Cardiac muscle cell (in vitro differentiated cells and primary cell): ENCODE results near the gene AIF1. TPM values are rescaled to one million over a fixed set of nuclear protein-coding genes. Genes with fewer than 3 reads are reported as not detected.

ENCODE experiments used
- DNase-seq, 2 donors: peaks; one replicate each; pipeline versions ENCODE4 v3.0.0 to v3.0.0-alpha.2; 2010 to 2017; ENCODE audit warnings: low read depth in 1 of 2, low spot score in 1 of 2
- H3K27ac ChIP-seq: fragments of 200-600 bp; sonication (generic); 2 replicates; pipeline ENCODE4 v1.5.1; 2016
- H3K27me3 ChIP-seq: fragments of 200-600 bp; sonication (generic); 2 replicates; pipeline ENCODE4 v1.6.0; 2016; ENCODE audit warnings: control low read depth
- H3K36me3 ChIP-seq: fragments of 200-600 bp; sonication (generic); 2 replicates; pipeline ENCODE4 v1.5.1; 2016; ENCODE audit warnings: control low read depth
- H3K4me1 ChIP-seq: fragments of 200-600 bp; sonication (generic); 2 replicates; pipeline ENCODE4 v1.8.1; 2017; ENCODE audit warnings: low read depth, mild to moderate bottlenecking, mixed run types
- H3K4me3 ChIP-seq: fragments of 200-600 bp; sonication (generic); 2 replicates; pipeline ENCODE4 v1.5.1; 2016; ENCODE audit warnings: mild to moderate bottlenecking
- H3K9me3 ChIP-seq: fragments of 200-600 bp; sonication (generic); 2 replicates; pipeline ENCODE4 v1.5.1; 2017; ENCODE audit warnings: low read depth, mild to moderate bottlenecking, control low read depth
- polyA plus RNA-seq: library from polyadenylated mRNA; unstranded; fragments of >200 nt; fragmentation: Nextera tagmentation; extraction: Ambion mirVana; gene quantifications from 2 replicates; pipeline ENCODE4 v1.2.1, GENCODE V29; 2016
- total RNA-seq: library from RNA; depleted of rRNA; stranded (reverse); fragments of >200 nt; gene quantifications from 2 replicates; pipeline ENCODE4 v1.2.3, GENCODE V29; 2016
- TF ChIP-seq, protein P1 (sequence below): IDR thresholded peaks from 2 replicates; pipeline ENCODE4 v1.5.1; 2012; ENCODE audit warnings: low read depth, mild to moderate bottlenecking, low read length

AIF1 gene
- total and polyA plus RNA-seq, 2 experiments from 2014 or later = 1.4 TPM; not detected in 1

DNA sequence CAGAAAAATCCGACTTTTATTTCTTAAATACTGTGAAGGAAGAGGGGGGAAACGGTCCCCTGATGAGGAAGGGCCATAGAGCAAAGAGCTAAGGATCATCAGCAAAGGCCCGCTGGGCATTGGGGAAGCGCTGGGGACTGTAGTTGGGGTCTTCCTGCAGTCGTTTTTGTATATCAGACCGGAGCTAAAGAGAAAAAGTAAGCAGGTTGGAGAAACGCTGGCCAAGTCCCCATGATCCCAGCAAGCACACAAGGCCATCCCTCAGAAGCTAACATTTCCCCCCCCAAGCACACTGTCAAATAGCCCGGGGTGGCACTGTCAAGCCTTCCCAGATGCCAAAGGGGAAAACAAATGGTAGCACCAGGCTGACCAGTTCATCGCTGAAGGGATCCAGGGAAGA is 24.0 kb downstream of the AIF1 start:
- H3K27ac ChIP-seq = peak overlapping the region; percentile 73
- H3K27me3 ChIP-seq = no peaks in the 10 kb centered on the region
- no peak overlapping the region for H3K4me3 ChIP-seq
- DNase-seq = no peak
- TF ChIP-seq, protein P1, sequence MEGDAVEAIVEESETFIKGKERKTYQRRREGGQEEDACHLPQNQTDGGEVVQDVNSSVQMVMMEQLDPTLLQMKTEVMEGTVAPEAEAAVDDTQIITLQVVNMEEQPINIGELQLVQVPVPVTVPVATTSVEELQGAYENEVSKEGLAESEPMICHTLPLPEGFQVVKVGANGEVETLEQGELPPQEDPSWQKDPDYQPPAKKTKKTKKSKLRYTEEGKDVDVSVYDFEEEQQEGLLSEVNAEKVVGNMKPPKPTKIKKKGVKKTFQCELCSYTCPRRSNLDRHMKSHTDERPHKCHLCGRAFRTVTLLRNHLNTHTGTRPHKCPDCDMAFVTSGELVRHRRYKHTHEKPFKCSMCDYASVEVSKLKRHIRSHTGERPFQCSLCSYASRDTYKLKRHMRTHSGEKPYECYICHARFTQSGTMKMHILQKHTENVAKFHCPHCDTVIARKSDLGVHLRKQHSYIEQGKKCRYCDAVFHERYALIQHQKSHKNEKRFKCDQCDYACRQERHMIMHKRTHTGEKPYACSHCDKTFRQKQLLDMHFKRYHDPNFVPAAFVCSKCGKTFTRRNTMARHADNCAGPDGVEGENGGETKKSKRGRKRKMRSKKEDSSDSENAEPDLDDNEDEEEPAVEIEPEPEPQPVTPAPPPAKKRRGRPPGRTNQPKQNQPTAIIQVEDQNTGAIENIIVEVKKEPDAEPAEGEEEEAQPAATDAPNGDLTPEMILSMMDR = no peak
- no peaks in the 10 kb centered on the region for H3K4me1 ChIP-seq
- H3K9me3 ChIP-seq = no peaks in the 10 kb centered on the region
- H3K36me3 ChIP-seq = peaks cover 86% of the 10 kb centered on the region

DNA sequence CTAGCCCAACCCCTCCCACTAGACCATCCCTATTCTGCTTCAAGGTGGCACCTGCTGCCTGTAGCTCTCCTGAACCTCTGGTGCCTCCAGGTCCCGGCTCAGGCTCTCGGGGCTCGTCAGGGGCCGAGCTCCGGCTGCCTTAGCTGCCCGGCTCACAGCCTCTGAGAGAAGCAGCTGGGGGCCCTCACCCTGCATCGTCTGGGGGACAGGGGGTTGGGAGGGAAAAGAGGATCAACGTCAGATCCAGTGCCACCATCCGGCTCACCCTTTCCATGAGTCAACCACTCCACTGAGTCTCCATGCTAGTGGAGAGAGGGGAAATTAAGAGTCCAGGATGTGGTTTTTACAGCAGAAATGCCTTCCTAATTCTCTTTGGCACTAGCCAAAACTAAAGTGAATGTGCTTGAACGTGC is 24.4 kb downstream of the AIF1 start:
- H3K27ac ChIP-seq = peak overlapping the region; percentile 73
- H3K4me3 ChIP-seq = no peak overlapping the region
- TF ChIP-seq, protein P1 = no peak
- peak in 1 of 2 donors; percentile 50 for DNase-seq
- peaks cover 86% of the 10 kb centered on the region for H3K36me3 ChIP-seq
- no peaks in the 10 kb centered on the region for H3K27me3 ChIP-seq
- H3K4me1 ChIP-seq = no peaks in the 10 kb centered on the region
- no peaks in the 10 kb centered on the region for H3K9me3 ChIP-seq

DNA sequence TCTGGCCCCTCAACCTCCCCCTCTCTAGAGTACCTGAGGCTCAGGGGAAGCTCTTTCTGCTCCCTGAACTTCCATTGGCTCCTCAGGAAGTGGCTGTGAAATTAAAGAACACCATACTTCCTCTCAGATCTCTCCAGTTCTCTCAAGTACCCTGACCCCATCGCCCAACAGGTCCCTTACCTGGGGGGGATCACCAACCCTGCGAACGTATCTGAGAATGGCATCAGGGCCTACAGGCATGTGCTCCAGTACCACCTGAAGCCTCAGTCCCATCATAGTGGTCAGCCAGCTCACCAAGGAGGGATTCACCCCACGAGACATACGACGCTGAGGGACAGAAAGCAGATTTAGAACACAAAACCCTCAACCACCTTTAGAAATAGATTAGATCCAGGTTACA is 25.6 kb downstream of the AIF1 start:
- Histone ChIP-seq H3K36me3 (peaks cover 86% of the 10 kb centered on the region), H3K4me3 (no peak overlapping the region), H3K9me3 (no peaks in the 10 kb centered on the region), H3K27me3 (no peaks in the 10 kb centered on the region), H3K4me1 (no peaks in the 10 kb centered on the region), H3K27ac (no peak overlapping the region)
- TF ChIP-seq, protein P1 = no peak
- DNase-seq = no peak

DNA sequence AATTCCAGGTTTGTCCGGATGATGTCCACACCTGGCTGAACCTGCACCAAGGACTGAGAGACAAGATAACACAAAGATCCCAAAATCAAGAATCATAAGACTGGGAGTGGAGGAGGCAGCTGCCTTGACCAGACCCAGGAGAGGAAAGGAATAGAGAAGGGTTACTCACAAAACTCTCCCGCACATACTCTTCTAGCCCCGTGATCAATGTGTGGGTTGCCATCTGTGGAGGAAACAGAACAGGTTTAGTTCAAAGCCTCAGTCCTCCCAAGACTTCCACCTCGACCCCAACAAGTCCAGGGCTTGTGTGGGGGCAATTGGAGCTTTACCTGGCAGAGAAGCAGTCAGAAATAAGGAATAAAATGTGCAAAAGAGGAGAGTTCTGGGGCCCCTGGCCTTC is 26.3 kb downstream of the AIF1 start:
- H3K4me1 ChIP-seq = no peaks in the 10 kb centered on the region
- H3K27ac ChIP-seq = no peak overlapping the region

DNA sequence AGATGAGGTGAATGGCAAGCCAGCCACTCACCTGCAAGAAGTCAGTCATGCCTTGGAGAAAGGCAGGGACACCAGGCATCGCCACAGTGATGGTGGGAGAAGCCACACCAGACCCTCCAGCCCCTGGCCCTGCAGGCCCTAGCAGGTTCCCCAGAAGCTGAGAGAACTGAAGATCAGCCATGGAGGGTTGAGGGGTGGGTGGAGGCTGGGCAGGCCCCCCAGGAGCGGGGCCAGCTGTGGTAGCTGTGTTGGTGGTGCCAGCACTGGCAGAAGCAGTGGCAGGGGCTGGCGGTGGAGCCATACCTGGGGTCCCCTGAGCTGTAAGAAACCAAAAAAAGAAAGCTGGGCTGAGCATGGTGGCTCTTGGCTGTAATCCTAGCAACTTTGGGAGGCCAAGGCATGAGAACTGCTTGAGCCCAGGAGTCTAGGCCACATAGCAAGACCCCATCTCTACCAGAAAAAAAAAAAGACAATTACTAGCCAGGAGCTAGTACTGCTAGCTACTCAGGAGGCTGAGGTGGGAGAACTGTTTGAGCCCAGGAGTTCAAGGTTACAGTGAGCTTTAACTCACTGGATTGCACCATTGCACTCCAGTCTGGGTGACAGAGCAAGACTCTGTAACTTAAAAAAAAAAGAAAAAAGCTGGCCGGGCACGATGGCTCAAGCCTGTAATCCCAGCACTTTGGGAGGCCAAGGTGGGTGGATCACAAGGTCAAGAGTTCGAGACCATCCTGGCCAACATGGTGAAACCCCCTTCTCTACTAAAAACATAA is 27.9 kb downstream of the AIF1 start:
- no peak overlapping the region for H3K27ac ChIP-seq
- DNase-seq = no peak
- H3K36me3 ChIP-seq = peaks cover 80% of the 10 kb centered on the region

More for the DNA sequence above, 26.3 kb downstream of the AIF1 start:
- TF ChIP-seq, protein P1 = no peak
- no peak overlapping the region for H3K4me3 ChIP-seq
- no peak for DNase-seq
- peaks cover 85% of the 10 kb centered on the region for H3K36me3 ChIP-seq
- H3K27me3 ChIP-seq = no peaks in the 10 kb centered on the region
- no peaks in the 10 kb centered on the region for H3K9me3 ChIP-seq

More for the DNA sequence above, 27.9 kb downstream of the AIF1 start:
- Histone ChIP-seq H3K9me3 (no peaks in the 10 kb centered on the region), H3K27me3 (no peaks in the 10 kb centered on the region), H3K4me3 (no peak overlapping the region), H3K4me1 (no peaks in the 10 kb centered on the region)
- TF ChIP-seq, protein P1 = no peak
